Stimulated activated CD4-positive, alpha-beta T cell treated with anti-CD3 and anti-CD28 coated beads, Interleukin-2, amount 100 ng/mL, for 24 hours (primary cell): ENCODE measurements around the gene ZNF202.

Experiments
- DNase-seq, 2 donors: peaks; one replicate each; pipeline ENCODE4 v3.0.0-alpha.2; 2020

The ZNF202 gene

DNA sequence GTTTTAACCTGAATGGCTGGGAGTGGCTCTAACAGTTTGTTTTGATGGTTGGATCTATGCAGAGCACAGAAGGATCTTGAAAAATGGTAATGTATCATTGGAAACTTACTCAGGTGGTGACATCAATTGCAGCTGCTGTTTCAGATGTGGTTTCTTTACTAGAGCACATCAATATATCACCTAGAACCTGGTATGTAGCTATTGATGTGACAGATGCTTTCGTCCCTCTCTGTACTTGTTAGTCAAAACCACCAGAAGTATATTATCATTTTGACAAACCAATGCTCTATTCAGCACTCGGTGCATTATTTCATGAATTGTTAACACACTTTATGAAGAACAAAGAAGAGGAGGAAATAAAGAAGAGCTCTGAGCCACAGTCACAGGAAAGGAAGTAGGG lies 60.4 kb downstream of the ZNF202 start:
- DNase-seq: no peak

DNA sequence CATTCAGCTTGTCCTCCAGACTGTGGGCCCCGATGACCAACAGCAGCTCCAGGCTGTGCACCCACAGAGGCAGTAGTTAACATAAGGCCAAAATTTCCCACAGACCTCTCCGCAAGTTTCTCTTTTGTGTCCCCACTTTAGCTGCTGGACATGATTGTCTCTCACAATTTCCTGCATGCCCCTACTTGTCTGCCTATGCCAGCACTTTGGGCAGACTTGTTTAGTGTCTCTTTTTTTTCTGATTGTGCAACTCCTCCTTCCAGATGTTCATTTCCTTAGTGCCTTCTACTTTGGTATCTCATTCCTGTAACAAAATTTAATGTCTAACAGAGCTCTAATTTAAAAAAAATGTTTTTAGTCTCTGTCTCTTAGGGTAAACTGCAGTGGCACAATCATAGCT lies 63.2 kb downstream of the ZNF202 start:
- DNase-seq: no peak

DNA sequence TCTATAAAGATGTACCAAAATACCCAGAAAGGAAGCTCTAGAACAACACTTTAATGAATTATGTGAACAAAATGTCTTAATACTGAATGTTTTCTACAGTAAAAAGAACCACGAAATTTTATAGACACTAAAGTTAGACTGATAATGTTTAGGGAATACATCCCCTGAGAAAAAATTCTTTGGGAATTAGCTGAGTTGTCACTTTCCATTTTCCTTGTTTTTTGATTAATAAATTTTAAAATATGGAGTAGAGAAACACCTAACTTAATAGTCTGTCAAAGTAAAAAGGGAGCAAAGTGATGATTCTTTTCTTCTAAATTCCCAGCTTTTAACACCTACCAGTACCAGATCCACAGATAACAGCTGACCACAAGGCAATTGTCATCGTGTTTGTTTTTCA lies 64.0 kb downstream of the ZNF202 start:
- DNase-seq: no peak

DNA sequence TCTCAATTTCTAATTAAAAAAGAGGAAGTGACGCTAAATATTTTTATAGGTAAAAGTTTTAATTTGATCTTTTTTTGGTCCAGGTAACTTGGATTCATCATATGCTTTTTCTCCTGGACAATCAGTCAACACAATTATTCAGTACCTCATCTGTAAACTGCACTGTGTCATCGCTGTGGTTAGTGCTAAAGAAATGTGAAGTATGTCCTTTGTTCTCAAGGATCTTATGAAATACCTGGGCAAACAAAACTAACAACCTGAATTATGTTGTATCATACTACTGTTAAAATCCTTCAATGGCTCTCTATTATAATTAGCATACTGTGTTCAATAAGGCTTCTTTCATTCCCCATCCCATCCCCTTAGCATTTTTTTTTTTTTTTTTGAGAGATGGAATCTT lies 67.2 kb downstream of the ZNF202 start:
- no peak for DNase-seq
